ENCODE results near the gene SH3BP5.

Gene SH3BP5

GRCh38 chr3:15292765-15293522 is 39.4 kb downstream of the SH3BP5 start:
- Mint-ChIP-seq H3K4me3 (peak overlapping the region; percentile 83), H3K27ac (peak overlapping the region; percentile 21), H3K4me1 (ENCODE audit: low read depth) (peaks cover 69% of the 10 kb centered on the region), H3K27me3 (ENCODE audit: low read depth) (no peaks in the 10 kb centered on the region), H3K9me3 (no peaks in the 10 kb centered on the region), H3K36me3 (ENCODE audit: low read depth) (peaks cover 42% of the 10 kb centered on the region)
- no peak for DNase-seq (ENCODE audit: low spot score)

GRCh38 chr3:15291589-15292541 is 40.5 kb downstream of the SH3BP5 start:
- DNase-seq (ENCODE audit: low spot score), result peak; percentile 63
- Mint-ChIP-seq H3K4me1 (ENCODE audit: low read depth) (peaks cover 63% of the 10 kb centered on the region), H3K27ac (peak overlapping the region; percentile 93), H3K36me3 (ENCODE audit: low read depth) (peaks cover 35% of the 10 kb centered on the region), H3K4me3 (peak overlapping the region; percentile 83), H3K27me3 (ENCODE audit: low read depth) (no peaks in the 10 kb centered on the region), H3K9me3 (no peaks in the 10 kb centered on the region)

GRCh38 chr3:15290736-15291135 is 41.6 kb downstream of the SH3BP5 start:
- Mint-ChIP-seq H3K4me1 (ENCODE audit: low read depth) (peaks cover 58% of the 10 kb centered on the region), H3K27me3 (ENCODE audit: low read depth) (no peaks in the 10 kb centered on the region), H3K9me3 (no peaks in the 10 kb centered on the region), H3K4me3 (peak overlapping the region; percentile 83), H3K27ac (peak overlapping the region; percentile 80), H3K36me3 (ENCODE audit: low read depth) (peaks cover 36% of the 10 kb centered on the region)
- DNase-seq (ENCODE audit: low spot score), result no peak

GRCh38 chr3:15289661-15290060 is 42.7 kb downstream of the SH3BP5 start:
- H3K4me3 Mint-ChIP-seq, result peak overlapping the region; percentile 48
- no peak for DNase-seq (ENCODE audit: low spot score)
- H3K27ac Mint-ChIP-seq, result peak overlapping the region; percentile 38

GRCh38 chr3:15288331-15289035 is 43.9 kb downstream of the SH3BP5 start:
- Mint-ChIP-seq H3K9me3 (no peaks in the 10 kb centered on the region), H3K4me1 (ENCODE audit: low read depth) (peaks cover 52% of the 10 kb centered on the region), H3K27me3 (ENCODE audit: low read depth) (no peaks in the 10 kb centered on the region), H3K4me3 (no peak overlapping the region), H3K36me3 (ENCODE audit: low read depth) (peaks cover 26% of the 10 kb centered on the region), H3K27ac (no peak overlapping the region)
- no peak for DNase-seq (ENCODE audit: low spot score)

More at GRCh38 chr3:15289661-15290060, 42.7 kb downstream of the SH3BP5 start:
- Mint-ChIP-seq H3K4me1 (ENCODE audit: low read depth) (peaks cover 50% of the 10 kb centered on the region), H3K9me3 (no peaks in the 10 kb centered on the region), H3K27me3 (ENCODE audit: low read depth) (no peaks in the 10 kb centered on the region), H3K36me3 (ENCODE audit: low read depth) (peaks cover 31% of the 10 kb centered on the region)

- Mint-ChIP-seq H3K4me1 (ENCODE audit: low read depth) (peaks cover 45% of the 10 kb centered on the region), H3K27ac (no peak overlapping the region), H3K4me3 (no peak overlapping the region), H3K36me3 (ENCODE audit: low read depth) (peaks cover 23% of the 10 kb centered on the region), H3K9me3 (no peaks in the 10 kb centered on the region), H3K27me3 (ENCODE audit: low read depth) (no peaks in the 10 kb centered on the region)
- DNase-seq (ENCODE audit: low spot score), result no peak
Observed at GRCh38 chr3:15287565-15288330, 44.6 kb downstream of the SH3BP5 start.

GRCh38 chr3:15286022-15286421 is 46.4 kb downstream of the SH3BP5 start:
- Mint-ChIP-seq H3K4me1 (ENCODE audit: low read depth) (peaks cover 29% of the 10 kb centered on the region), H3K9me3 (no peaks in the 10 kb centered on the region), H3K36me3 (ENCODE audit: low read depth) (peaks cover 20% of the 10 kb centered on the region), H3K27me3 (ENCODE audit: low read depth) (no peaks in the 10 kb centered on the region), H3K4me3 (no peak overlapping the region), H3K27ac (no peak overlapping the region)
- no peak for DNase-seq (ENCODE audit: low spot score)

- H3K36me3 Mint-ChIP-seq (ENCODE audit: low read depth), result peaks cover 14% of the 10 kb centered on the region
- peaks cover 26% of the 10 kb centered on the region for H3K4me1 Mint-ChIP-seq (ENCODE audit: low read depth)
- no peaks in the 10 kb centered on the region for H3K9me3 Mint-ChIP-seq
- DNase-seq (ENCODE audit: low spot score), result no peak
- no peak overlapping the region for H3K4me3 Mint-ChIP-seq
- H3K27ac Mint-ChIP-seq, result no peak overlapping the region
- no peaks in the 10 kb centered on the region for H3K27me3 Mint-ChIP-seq (ENCODE audit: low read depth)
Observed at GRCh38 chr3:15284121-15284889, 48.1 kb downstream of the SH3BP5 start.

- H3K9me3 Mint-ChIP-seq, result no peaks in the 10 kb centered on the region
- peaks cover 23% of the 10 kb centered on the region for H3K4me1 Mint-ChIP-seq (ENCODE audit: low read depth)
- no peaks in the 10 kb centered on the region for H3K27me3 Mint-ChIP-seq (ENCODE audit: low read depth)
- no peak overlapping the region for H3K27ac Mint-ChIP-seq
- DNase-seq (ENCODE audit: low spot score), result no peak
- no peak overlapping the region for H3K4me3 Mint-ChIP-seq
- peaks cover 10% of the 10 kb centered on the region for H3K36me3 Mint-ChIP-seq (ENCODE audit: low read depth)
Observed at GRCh38 chr3:15283702-15284101, 48.7 kb downstream of the SH3BP5 start.

- Mint-ChIP-seq H3K9me3 (no peaks in the 10 kb centered on the region), H3K4me1 (ENCODE audit: low read depth) (peaks cover 19% of the 10 kb centered on the region), H3K36me3 (ENCODE audit: low read depth) (peaks cover 4% of the 10 kb centered on the region)
Observed at GRCh38 chr3:15281817-15282216, 50.6 kb downstream of the SH3BP5 start.

GRCh38 chr3:15280853-15281532 is 51.4 kb downstream of the SH3BP5 start:
- Mint-ChIP-seq H3K27ac (no peak overlapping the region), H3K4me1 (ENCODE audit: low read depth) (peaks cover 22% of the 10 kb centered on the region), H3K27me3 (ENCODE audit: low read depth) (no peaks in the 10 kb centered on the region), H3K9me3 (no peaks in the 10 kb centered on the region), H3K36me3 (ENCODE audit: low read depth) (peaks cover 4% of the 10 kb centered on the region), H3K4me3 (no peak overlapping the region)
- no peak for DNase-seq (ENCODE audit: low spot score)

More at GRCh38 chr3:15281817-15282216, 50.6 kb downstream of the SH3BP5 start:
- H3K27ac Mint-ChIP-seq, result no peak overlapping the region
- DNase-seq (ENCODE audit: low spot score), result no peak
- no peaks in the 10 kb centered on the region for H3K27me3 Mint-ChIP-seq (ENCODE audit: low read depth)
- H3K4me3 Mint-ChIP-seq, result no peak overlapping the region

- H3K4me3 Mint-ChIP-seq, result no peak overlapping the region
- no peak overlapping the region for H3K27ac Mint-ChIP-seq
- H3K27me3 Mint-ChIP-seq (ENCODE audit: low read depth), result no peaks in the 10 kb centered on the region
- peaks cover 4% of the 10 kb centered on the region for H3K36me3 Mint-ChIP-seq (ENCODE audit: low read depth)
- H3K4me1 Mint-ChIP-seq (ENCODE audit: low read depth), result peaks cover 31% of the 10 kb centered on the region
- H3K9me3 Mint-ChIP-seq, result no peaks in the 10 kb centered on the region
- no peak for DNase-seq (ENCODE audit: low spot score)
Observed at GRCh38 chr3:15279671-15280402, 52.5 kb downstream of the SH3BP5 start.

Measured in T-helper 2 cell treated with Interferon-gamma antibody and Interleukin-4, amounts not matched to agents 5 μg/mL and 100 μg/mL, for 36 hours (primary cell).